HT1080 (cell line): ENCODE measurements around the gene CAPN12. TPM values are rescaled to one million over a fixed set of nuclear protein-coding genes. Genes with fewer than 3 reads are reported as not detected.

Experiments used
- DNase-seq: peaks from one replicate; pipeline ENCODE4 v3.0.0-alpha.2; 2015; ENCODE audit warnings: low read depth
- total RNA-seq: library from RNA; depleted of rRNA; stranded (reverse); fragments of >200 nt; shearing (Covaris generic); gene quantifications from 2 replicates; pipeline ENCODE4 v1.2.3, GENCODE V29; 2014

The CAPN12 gene
- total RNA-seq, 1 experiment from 2014 or later, result 0.14 TPM

- no peak for DNase-seq
Measured at GRCh38 chr19:38726284-38726673, 18.0 kb downstream of the CAPN12 start.

- no peak for DNase-seq
Measured at GRCh38 chr19:38725469-38726283, 18.6 kb downstream of the CAPN12 start.

- no peak for DNase-seq
Measured at GRCh38 chr19:38723990-38724854, 20.1 kb downstream of the CAPN12 start.

GRCh38 chr19:38723606-38723965 is 20.7 kb downstream of the CAPN12 start:
- no peak for DNase-seq

GRCh38 chr19:38722947-38723605 is 21.2 kb downstream of the CAPN12 start:
- DNase-seq, result no peak

GRCh38 chr19:38721979-38722773 is 22.1 kb downstream of the CAPN12 start:
- no peak for DNase-seq

- DNase-seq, result no peak
Measured at GRCh38 chr19:38721496-38721895, 22.8 kb downstream of the CAPN12 start.

GRCh38 chr19:38720559-38721236 is 23.6 kb downstream of the CAPN12 start:
- DNase-seq, result no peak

- peak; percentile 34 for DNase-seq
Measured at GRCh38 chr19:38719761-38720558, 24.3 kb downstream of the CAPN12 start.

- DNase-seq, result peak; percentile 28
Measured at GRCh38 chr19:38718747-38719543, 25.3 kb downstream of the CAPN12 start.

GRCh38 chr19:38717855-38718254 is 26.4 kb downstream of the CAPN12 start:
- no peak for DNase-seq

- DNase-seq, result no peak
Measured at GRCh38 chr19:38717051-38717450, 27.2 kb downstream of the CAPN12 start.

GRCh38 chr19:38715555-38715954 is 28.7 kb downstream of the CAPN12 start:
- no peak for DNase-seq

- DNase-seq, result no peak
Measured at GRCh38 chr19:38714354-38714778, 29.9 kb downstream of the CAPN12 start.

GRCh38 chr19:38713865-38714264 is 30.4 kb downstream of the CAPN12 start:
- no peak for DNase-seq

- DNase-seq, result no peak
Measured at GRCh38 chr19:38713227-38713649, 31.0 kb downstream of the CAPN12 start.

- DNase-seq, result no peak
Measured at GRCh38 chr19:38712161-38712748, 32.0 kb downstream of the CAPN12 start.

GRCh38 chr19:38711726-38712153 is 32.5 kb downstream of the CAPN12 start:
- peak; percentile 60 for DNase-seq
